Right forelimb (tissue), 1 donor: ENCODE measurements around the gene STOML2.
A peak's percentile ranks its signal among the peaks of the same experiment; 100 is the strongest.
"Not testable (repeated sequence)": the region's sequence is repeated elsewhere in the genome, so short reads cannot be mapped to it uniquely, and the experiment has no call there.

Experiments
- DNase-seq: peaks from one replicate; pipeline ENCODE4 v3.0.0-alpha.2; 2018

The STOML2 gene

GRCh38 chr9:35102769-35103659 is at the start of gene STOML2:
Gene STOML2, minus strand, starts transcription at chr9:35103131. Its CDS starts 37 bp downstream, at chr9:35103094.
- DNase-seq: peak; percentile 93

GRCh38 chr9:35147941-35148563 is 45.1 kb upstream of the STOML2 start:
- not testable (repeated sequence) for DNase-seq

- no peak for DNase-seq
Observed at GRCh38 chr9:35142037-35142436, 39.1 kb upstream of the STOML2 start.

GRCh38 chr9:35140093-35140492 is 37.2 kb upstream of the STOML2 start:
- no peak for DNase-seq

GRCh38 chr9:35136866-35137265 is 33.9 kb upstream of the STOML2 start:
- no peak for DNase-seq

- no peak for DNase-seq
Observed at GRCh38 chr9:35135988-35136387, 33.1 kb upstream of the STOML2 start.

- DNase-seq: no peak
Observed at GRCh38 chr9:35134920-35135319, 32.0 kb upstream of the STOML2 start.

GRCh38 chr9:35116898-35117551 is 14.1 kb upstream of the STOML2 start:
- peak; percentile 91 for DNase-seq

- DNase-seq: no peak
Observed at GRCh38 chr9:35116539-35116897, 13.6 kb upstream of the STOML2 start.

GRCh38 chr9:35115680-35116538 is 13.0 kb upstream of the STOML2 start, which contains the start of gene ATOSB:
Gene ATOSB, minus strand, starts transcription at chr9:35115862. Its CDS starts 7,588 bp downstream, at chr9:35108274.
- peak; percentile 98 for DNase-seq

- DNase-seq: peak; percentile 59
Observed at GRCh38 chr9:35114840-35115628, 12.1 kb upstream of the STOML2 start.

- DNase-seq: peak; percentile 76
Observed at GRCh38 chr9:35114113-35114839, 11.3 kb upstream of the STOML2 start.

- DNase-seq: no peak
Observed at GRCh38 chr9:35112257-35113020, 9.5 kb upstream of the STOML2 start.

- DNase-seq: peak; percentile 97
Observed at GRCh38 chr9:35111001-35111933, 8.3 kb upstream of the STOML2 start.

- DNase-seq: no peak
Observed at GRCh38 chr9:35110327-35110761, 7.4 kb upstream of the STOML2 start.

GRCh38 chr9:35108946-35109575 is 6.1 kb upstream of the STOML2 start:
- DNase-seq: no peak

- DNase-seq: no peak
Observed at GRCh38 chr9:35108461-35108860, 5.5 kb upstream of the STOML2 start.
